GM18868 (cell line): ENCODE data around the gene BHLHA15.

Experiments used
- ATAC-seq: cut with Tn5 transposase; IDR thresholded peaks from one replicate; pipeline ENCODE4 v1.9.1; 2021; ENCODE audit warnings: mild to moderate bottlenecking, moderate library complexity; ENCODE audit not compliant: unreplicated experiment

BHLHA15 gene

GRCh38 chr7:98186452-98187137 lies 24.6 kb upstream of the BHLHA15 start:
- ATAC-seq = no peak

GRCh38 chr7:98187138-98187502 lies 24.1 kb upstream of the BHLHA15 start:
- no peak for ATAC-seq

GRCh38 chr7:98189559-98189958 lies 21.7 kb upstream of the BHLHA15 start:
- ATAC-seq = no peak

- no peak for ATAC-seq
These were observed 19.4 kb upstream of the BHLHA15 start for GRCh38 chr7:98191668-98192431.

GRCh38 chr7:98192781-98193457 lies 18.3 kb upstream of the BHLHA15 start:
- ATAC-seq = no peak

GRCh38 chr7:98193474-98194180 lies 17.6 kb upstream of the BHLHA15 start:
- ATAC-seq = no peak

GRCh38 chr7:98194186-98194585 lies 17.1 kb upstream of the BHLHA15 start:
- ATAC-seq = no peak

GRCh38 chr7:98194672-98195457 lies 16.4 kb upstream of the BHLHA15 start:
- ATAC-seq = no peak

GRCh38 chr7:98196706-98197605 lies 14.3 kb upstream of the BHLHA15 start:
- ATAC-seq = no peak

GRCh38 chr7:98199131-98199530 lies 12.1 kb upstream of the BHLHA15 start:
- ATAC-seq = no peak

- peak; percentile 45 for ATAC-seq
These were observed 10.9 kb upstream of the BHLHA15 start for GRCh38 chr7:98200364-98200763.

- peak; percentile 85 for ATAC-seq
These were observed 8.7 kb upstream of the BHLHA15 start for GRCh38 chr7:98202367-98203195.

- ATAC-seq = peak; percentile 52
These were observed 7.8 kb upstream of the BHLHA15 start for GRCh38 chr7:98203261-98203963.

GRCh38 chr7:98203964-98204605 lies 7.2 kb upstream of the BHLHA15 start:
- no peak for ATAC-seq

GRCh38 chr7:98204670-98205069 lies 6.6 kb upstream of the BHLHA15 start:
- ATAC-seq = no peak

GRCh38 chr7:98205162-98205845 lies 5.9 kb upstream of the BHLHA15 start:
- no peak for ATAC-seq
